GM12872 (cell line): Measurements from ENCODE around the gene CEP72.

Source experiments
- TF ChIP-seq, protein P1 (sequence below): IDR thresholded peaks from 3 replicates; pipeline ENCODE4 v1.5.1; 2011; ENCODE audit warnings: low read depth, mild to moderate bottlenecking, low read length, moderate library complexity; ENCODE audit not compliant: insufficient read depth

CEP72 gene

DNA sequence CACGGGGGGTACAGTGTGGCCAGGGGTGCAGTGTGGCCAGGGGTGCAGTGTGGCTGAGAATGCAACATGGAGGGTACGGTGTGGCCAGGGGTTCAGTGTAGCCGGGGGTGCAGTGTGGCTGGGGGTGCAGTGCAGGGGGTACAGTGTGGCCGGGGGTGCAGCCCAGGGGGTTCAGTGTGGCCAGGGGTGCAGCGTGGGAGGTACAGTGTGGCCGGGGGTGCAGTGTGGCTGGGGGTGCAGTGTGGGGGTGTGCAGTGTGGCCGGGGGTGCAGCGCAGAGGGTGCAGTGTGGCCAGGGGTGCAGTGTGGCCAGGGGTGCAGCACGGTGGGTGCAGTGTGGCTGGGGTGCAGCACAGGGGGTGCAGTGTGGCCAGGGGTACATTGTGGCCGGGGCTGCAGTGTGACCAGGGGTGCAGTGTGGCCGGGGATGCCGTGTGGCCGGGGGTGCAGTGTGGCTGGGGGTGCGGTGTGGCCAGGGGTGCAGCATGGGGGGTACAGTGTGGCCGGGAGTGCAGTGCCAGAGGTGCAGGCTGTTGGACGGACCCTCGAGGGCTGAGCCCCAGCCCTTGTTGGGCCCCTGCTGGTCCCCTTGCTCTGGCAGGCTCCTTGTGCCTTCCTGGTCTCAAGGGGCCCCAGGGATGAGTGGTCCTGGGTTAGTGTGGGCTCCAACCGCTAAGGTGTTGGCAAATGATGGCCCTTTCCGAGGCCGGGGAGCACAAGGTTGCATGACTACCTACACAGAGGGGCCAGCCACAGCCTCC, 63.2 kb downstream of the CEP72 start:
- TF ChIP-seq, protein P1, sequence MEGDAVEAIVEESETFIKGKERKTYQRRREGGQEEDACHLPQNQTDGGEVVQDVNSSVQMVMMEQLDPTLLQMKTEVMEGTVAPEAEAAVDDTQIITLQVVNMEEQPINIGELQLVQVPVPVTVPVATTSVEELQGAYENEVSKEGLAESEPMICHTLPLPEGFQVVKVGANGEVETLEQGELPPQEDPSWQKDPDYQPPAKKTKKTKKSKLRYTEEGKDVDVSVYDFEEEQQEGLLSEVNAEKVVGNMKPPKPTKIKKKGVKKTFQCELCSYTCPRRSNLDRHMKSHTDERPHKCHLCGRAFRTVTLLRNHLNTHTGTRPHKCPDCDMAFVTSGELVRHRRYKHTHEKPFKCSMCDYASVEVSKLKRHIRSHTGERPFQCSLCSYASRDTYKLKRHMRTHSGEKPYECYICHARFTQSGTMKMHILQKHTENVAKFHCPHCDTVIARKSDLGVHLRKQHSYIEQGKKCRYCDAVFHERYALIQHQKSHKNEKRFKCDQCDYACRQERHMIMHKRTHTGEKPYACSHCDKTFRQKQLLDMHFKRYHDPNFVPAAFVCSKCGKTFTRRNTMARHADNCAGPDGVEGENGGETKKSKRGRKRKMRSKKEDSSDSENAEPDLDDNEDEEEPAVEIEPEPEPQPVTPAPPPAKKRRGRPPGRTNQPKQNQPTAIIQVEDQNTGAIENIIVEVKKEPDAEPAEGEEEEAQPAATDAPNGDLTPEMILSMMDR, result no peak

DNA sequence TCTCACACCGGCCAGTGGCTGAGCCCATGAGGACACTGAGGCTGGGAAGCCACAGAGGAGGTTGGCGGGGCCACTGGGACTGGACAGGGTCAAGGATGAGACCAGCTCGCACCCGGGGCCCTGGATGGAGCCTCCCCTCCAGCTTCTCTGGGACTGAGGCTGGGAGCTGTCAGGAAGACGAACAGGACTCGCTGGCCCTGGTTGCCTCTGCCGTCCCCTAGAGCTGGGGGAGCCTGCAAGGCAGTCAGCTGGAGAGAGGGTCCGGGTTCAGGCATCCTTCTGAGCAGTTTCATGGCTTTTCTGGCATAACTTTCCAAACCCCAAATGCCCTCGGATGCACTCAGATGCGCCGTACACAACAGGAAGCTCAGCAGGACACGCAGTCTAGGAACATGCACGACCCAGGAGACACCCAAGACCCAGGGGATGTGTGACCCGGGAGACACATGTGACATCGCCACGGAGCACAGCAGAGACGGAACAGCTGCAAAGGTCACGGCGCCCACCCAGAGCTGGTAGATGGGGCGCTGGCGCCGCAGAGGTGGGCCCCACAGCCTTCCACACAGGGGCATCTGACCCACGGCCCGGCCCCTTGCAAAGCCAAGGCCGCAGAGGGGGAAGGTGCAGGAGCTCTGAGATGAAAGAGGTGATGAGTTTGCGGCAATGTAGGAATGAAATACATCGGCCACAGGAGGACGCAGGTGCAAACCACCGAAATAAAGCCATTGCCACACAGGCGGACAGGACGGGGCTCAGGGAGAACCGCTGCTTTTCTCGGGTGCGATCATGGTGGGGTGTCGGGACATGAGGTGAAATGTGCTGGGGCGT, 63.9 kb downstream of the CEP72 start:
- TF ChIP-seq, protein P1, result no peak

DNA sequence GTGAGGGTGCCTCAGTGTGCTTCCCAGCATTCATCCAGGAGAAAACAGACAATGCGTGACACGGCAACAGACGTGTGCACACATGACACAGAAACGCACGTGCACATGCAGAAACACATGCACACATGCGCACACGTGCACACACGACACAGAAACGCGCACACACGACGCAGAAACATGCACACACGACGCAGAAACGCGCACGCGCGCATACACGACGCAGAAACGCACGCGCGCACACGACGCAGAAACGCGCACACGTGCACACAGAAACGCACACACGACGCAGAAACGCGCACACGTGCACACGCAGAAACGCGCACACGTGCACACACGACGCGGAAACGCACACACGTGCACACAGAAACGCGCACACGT, 64.5 kb downstream of the CEP72 start:
- TF ChIP-seq, protein P1, result no peak

DNA sequence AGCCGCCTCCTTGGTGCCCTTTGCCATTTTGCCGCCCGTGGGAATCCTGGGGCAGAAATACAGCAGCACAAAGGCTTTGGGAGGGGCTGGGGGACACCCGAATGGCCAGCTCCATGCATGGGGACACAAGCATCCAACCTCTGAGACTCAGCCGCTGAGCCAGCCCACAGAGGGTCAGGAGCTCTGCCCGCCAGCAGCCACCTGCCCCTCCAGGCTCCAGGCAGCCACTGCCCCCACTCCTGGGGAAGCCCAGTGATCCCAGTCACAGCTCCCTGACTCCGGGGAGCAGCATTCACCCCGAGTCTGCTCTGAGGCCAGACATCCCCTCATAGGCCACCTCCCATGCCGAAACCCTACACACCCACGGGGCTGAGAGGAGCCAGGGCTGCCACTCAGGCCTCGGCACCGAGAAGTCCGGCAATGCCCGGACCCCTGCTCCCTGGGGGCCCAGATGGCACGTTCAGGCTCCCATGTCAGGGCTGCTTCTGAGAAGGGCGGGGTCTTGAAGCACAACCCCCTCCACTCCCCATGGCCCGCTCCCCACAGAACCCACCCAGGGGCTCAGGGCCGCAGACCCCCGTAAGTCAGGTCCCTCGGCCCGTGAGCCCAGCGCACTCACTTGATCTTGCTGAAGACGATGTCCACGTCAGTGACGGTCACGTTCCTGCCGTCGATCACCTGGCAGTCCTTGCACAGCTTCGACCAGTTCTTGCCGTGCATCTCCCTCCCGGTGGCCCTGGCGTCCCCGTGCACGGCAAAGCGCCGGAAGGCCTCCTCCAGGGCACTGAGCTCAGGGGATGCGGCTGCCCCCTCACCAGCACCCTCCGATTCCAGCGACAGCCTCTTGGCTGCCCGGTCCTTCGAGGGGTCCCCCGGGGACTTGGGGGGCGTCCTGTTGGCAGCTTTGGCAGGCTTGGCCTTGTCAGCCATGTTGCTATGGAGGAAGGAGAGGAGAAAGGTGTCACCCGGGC, 65.3 kb downstream of the CEP72 start:
- TF ChIP-seq, protein P1, result no peak

DNA sequence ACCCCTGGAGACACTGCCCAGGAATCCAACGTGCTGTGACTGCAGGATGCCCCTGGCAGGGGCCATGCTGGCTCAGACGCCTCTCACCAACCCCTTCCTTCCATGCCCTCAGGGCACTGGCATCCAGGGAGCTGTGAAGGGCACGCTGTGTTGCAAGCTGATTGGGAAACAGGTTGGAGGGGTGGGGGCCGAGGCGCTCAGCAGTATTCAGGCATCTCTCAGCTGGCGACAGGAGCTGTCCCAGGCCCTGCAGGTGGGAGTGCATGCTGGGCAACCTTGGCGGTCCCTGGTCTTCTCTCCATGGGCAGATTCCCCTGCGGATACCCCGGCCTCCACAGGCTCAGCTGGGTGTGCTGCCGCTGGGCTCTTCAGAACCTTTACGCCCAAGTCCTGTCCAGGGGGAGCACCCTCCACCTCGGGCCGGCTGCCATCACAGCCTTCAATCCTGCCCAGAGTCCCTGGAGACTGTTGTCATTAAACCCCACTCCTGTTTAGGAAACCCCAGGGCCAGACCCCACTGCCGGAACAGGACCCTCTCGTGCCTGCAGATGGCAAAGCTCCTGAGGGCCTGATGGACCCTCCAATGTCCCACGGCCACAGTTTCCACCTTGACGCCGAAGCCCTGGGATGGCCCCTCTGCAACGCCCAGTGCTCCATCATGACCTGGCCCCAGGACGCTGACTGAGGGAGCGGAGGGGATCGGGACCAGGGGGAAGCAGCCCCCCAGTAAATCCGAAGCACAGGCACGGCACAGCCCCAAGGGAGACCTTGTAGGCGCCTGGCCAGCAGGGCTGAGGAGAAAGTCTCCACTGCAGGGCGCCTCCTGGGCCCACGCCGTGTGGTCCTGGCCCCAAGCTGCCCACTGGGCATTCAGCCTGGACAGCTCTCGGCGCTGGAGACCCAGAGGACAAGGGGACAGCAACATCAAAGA, 71.7 kb downstream of the CEP72 start:
- TF ChIP-seq, protein P1, result no peak

DNA sequence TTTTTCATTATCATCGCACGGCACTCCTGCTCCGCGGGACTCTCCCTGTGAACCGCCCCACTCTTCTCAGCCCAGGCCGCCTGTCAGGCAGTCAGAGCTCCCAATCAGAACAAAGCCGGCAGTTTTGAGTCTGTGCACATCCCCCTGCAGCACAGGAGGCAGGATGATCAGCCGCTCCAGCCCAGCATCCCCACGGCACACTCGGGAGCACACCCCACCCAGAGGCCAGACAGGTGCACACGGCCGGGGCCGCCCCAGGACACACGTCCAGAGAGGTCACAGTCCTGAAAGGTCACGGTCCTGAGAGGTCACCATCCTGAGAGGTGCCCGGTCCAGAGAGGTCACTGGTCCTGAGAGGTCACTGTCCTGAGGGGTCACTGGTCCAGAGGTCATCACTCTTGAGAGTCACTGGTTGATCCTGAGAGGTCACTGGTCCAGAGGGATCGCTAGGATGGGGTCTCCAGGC, 72.6 kb downstream of the CEP72 start:
- TF ChIP-seq, protein P1, result no peak
